Hepatocyte (in vitro differentiated cells): ENCODE results near the gene SURF2. TPM values are rescaled to one million over a fixed set of nuclear protein-coding genes. Genes with fewer than 3 reads are reported as not detected.

Experiments
- DNase-seq: peaks from one replicate; pipeline ENCODE4 v3.0.0-alpha.2; 2016; ENCODE audit warnings: low spot score
- H2AFZ ChIP-seq: fragments of 200-600 bp; sonication (generic); 2 replicates; pipeline ENCODE4 v1.6.0; 2016; ENCODE audit warnings: antibody characterized with exemption, mild to moderate bottlenecking
- H3K27ac ChIP-seq: fragments of 200-600 bp; sonication (generic); 2 replicates; pipeline ENCODE4 v1.5.1; 2016; ENCODE audit warnings: mild to moderate bottlenecking
- H3K27me3 ChIP-seq: fragments of 200-600 bp; sonication (generic); 2 replicates; pipeline ENCODE4 v1.6.1; 2016
- H3K36me3 ChIP-seq: fragments of 200-600 bp; sonication (generic); replicated peaks from 2 replicates; pipeline ENCODE4 v1.5.1; 2016; ENCODE audit warnings: low read depth; ENCODE audit not compliant: insufficient read depth
- H3K4me1 ChIP-seq: fragments of 200-600 bp; sonication (generic); 2 replicates; pipeline ENCODE4 v1.5.1; 2016; ENCODE audit warnings: mild to moderate bottlenecking, moderate library complexity; ENCODE audit not compliant: insufficient read depth
- H3K4me2 ChIP-seq: fragments of 200-600 bp; sonication (generic); 2 replicates; pipeline ENCODE4 v1.6.0; 2016
- H3K4me3 ChIP-seq: fragments of 200-600 bp; sonication (generic); 2 replicates; pipeline ENCODE4 v1.5.1; 2016; ENCODE audit warnings: mild to moderate bottlenecking
- H3K79me2 ChIP-seq: fragments of 200-600 bp; sonication (generic); 2 replicates; pipeline ENCODE4 v1.6.0; 2017; ENCODE audit warnings: mild to moderate bottlenecking
- H3K9me2 ChIP-seq: fragments of 200-600 bp; sonication (generic); replicated peaks from 2 replicates; pipeline ENCODE4 v1.6.0; 2017; ENCODE audit warnings: mild to moderate bottlenecking; ENCODE audit not compliant: insufficient read depth
- H3K9me3 ChIP-seq: fragments of 200-600 bp; sonication (generic); 2 replicates; pipeline ENCODE4 v1.5.1; 2016; ENCODE audit warnings: low read depth, mild to moderate bottlenecking
- H4K20me1 ChIP-seq: fragments of 200-600 bp; sonication (generic); 2 replicates; pipeline ENCODE4 v1.6.0; 2016; ENCODE audit warnings: mild to moderate bottlenecking; ENCODE audit not compliant: insufficient read depth, poor library complexity, severe bottlenecking
- EZH2 ChIP-seq: fragments of 200-600 bp; sonication (generic); IDR thresholded peaks from 2 replicates; pipeline ENCODE4 v1.6.1; 2016; ENCODE audit warnings: antibody characterized with exemption, mild to moderate bottlenecking, borderline replicate concordance
- EZH2phosphoT487 ChIP-seq: fragments of 200-600 bp; sonication (generic); IDR thresholded peaks from one replicate; pipeline ENCODE4 v1.6.1; 2018; ENCODE audit warnings: antibody characterized with exemption, mild to moderate bottlenecking, low read depth, moderate library complexity; ENCODE audit not compliant: unreplicated experiment, severe bottlenecking
- WGBS: methylation state at CpG from one replicate; pipeline ENCODE4 v1.1.6; 2016; ENCODE audit warnings: low lambda C conversion rate; ENCODE audit errors: missing lambda C conversion rate; 5-methylcytosine and 5-hydroxymethylcytosine counted together
- polyA plus RNA-seq: library from polyadenylated mRNA; unstranded; fragments of >200 nt; fragmentation: Nextera tagmentation; extraction: Ambion mirVana; gene quantifications from 2 replicates; pipeline ENCODE4 v1.2.1, GENCODE V29; 2016
- total RNA-seq: library from RNA; depleted of rRNA; stranded (reverse); fragments of >200 nt; gene quantifications from 2 replicates; pipeline ENCODE4 v1.2.3, GENCODE V29; 2014
- TF ChIP-seq, protein P1 (sequence below): fragments of 200-600 bp; sonication (generic); IDR thresholded peaks from 2 replicates; pipeline ENCODE4 v1.5.1; 2016; ENCODE audit warnings: antibody characterized with exemption, mild to moderate bottlenecking; ENCODE audit not compliant: poor library complexity

Gene SURF2
- total and polyA plus RNA-seq, 2 experiments from 2014 or later: 13.6 to 22.9 TPM

DNA sequence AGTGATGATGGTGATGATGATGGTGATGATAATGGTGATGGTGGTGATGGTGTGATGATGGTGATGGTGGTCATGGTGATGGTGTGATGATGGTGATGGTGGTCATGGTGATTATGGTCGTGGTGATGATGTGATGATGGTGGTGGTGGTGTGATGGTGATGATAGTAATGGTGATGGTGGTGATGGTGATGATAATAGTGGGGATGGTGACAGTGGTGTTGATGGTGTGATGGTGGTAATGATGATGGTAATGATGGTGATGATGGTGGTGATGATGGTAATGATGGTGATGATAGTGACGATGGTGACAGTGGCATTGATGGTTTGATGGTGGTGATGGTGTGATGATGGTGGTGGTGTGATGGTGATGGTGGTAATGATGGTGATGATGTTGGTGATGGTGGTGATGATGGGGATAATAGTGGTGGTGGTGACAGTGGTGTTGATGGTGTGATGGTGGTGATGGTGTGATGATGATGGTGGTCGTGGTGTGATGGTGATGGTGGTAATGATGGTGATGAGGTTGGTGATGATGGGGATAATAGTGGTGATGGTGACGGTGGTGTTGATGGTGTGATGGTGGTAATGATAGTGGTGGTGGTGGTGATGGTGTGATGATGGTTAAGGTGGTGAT lies 26.3 kb downstream of the SURF2 start:
- TF ChIP-seq EZH2 (no peak), EZH2phosphoT487 (no peak)
- TF ChIP-seq, protein P1, sequence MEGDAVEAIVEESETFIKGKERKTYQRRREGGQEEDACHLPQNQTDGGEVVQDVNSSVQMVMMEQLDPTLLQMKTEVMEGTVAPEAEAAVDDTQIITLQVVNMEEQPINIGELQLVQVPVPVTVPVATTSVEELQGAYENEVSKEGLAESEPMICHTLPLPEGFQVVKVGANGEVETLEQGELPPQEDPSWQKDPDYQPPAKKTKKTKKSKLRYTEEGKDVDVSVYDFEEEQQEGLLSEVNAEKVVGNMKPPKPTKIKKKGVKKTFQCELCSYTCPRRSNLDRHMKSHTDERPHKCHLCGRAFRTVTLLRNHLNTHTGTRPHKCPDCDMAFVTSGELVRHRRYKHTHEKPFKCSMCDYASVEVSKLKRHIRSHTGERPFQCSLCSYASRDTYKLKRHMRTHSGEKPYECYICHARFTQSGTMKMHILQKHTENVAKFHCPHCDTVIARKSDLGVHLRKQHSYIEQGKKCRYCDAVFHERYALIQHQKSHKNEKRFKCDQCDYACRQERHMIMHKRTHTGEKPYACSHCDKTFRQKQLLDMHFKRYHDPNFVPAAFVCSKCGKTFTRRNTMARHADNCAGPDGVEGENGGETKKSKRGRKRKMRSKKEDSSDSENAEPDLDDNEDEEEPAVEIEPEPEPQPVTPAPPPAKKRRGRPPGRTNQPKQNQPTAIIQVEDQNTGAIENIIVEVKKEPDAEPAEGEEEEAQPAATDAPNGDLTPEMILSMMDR: no peak
- Histone ChIP-seq H3K9me2 (no peaks in the 10 kb centered on the region), H3K79me2 (no peaks in the 10 kb centered on the region), H3K4me3 (no peak overlapping the region), H4K20me1 (no peaks in the 10 kb centered on the region), H2AFZ (no peak overlapping the region), H3K4me2 (no peak overlapping the region), H3K27me3 (no peaks in the 10 kb centered on the region), H3K27ac (no peak overlapping the region), H3K9me3 (no peaks in the 10 kb centered on the region), H3K36me3 (no peaks in the 10 kb centered on the region), H3K4me1 (no peaks in the 10 kb centered on the region)
- no peak for DNase-seq
- 97% methylated on average over 4 of the region's 4 CpGs for WGBS

DNA sequence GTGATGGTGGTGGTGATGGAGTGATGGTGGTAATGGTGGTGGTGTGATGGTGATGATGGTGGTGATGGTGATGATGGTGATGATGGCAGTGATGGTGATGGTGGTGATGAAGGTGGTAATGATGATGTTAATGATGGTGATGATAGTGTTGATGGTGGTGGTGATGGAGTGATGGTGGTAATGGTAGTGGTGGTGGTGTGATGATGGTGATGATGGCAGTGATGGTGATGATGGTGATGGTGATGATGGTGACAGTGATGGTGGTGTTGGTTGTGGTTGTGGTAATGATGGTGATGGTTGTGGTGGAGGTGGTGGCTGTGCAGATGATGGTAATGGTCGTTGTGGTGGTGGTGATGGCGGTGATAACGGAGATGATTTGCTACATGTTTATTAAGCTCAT lies 27.1 kb downstream of the SURF2 start:
- Histone ChIP-seq H4K20me1 (no peaks in the 10 kb centered on the region), H3K27ac (no peak overlapping the region), H3K4me1 (no peaks in the 10 kb centered on the region), H3K9me3 (no peaks in the 10 kb centered on the region), H3K79me2 (no peaks in the 10 kb centered on the region), H3K27me3 (no peaks in the 10 kb centered on the region), H3K9me2 (no peaks in the 10 kb centered on the region), H3K4me3 (no peak overlapping the region), H3K36me3 (no peaks in the 10 kb centered on the region), H3K4me2 (no peak overlapping the region), H2AFZ (no peak overlapping the region)
- 96% methylated on average over 3 of the region's 3 CpGs for WGBS
- TF ChIP-seq EZH2phosphoT487 (no peak), EZH2 (no peak)
- TF ChIP-seq, protein P1: no peak
- no peak for DNase-seq

GRCh38 chr9:133384736-133385321 lies 28.5 kb downstream of the SURF2 start:
- DNase-seq: no peak
- Histone ChIP-seq H2AFZ (no peak overlapping the region), H3K4me1 (no peaks in the 10 kb centered on the region), H4K20me1 (no peaks in the 10 kb centered on the region), H3K36me3 (no peaks in the 10 kb centered on the region), H3K4me3 (no peak overlapping the region), H3K9me3 (no peaks in the 10 kb centered on the region), H3K27me3 (no peaks in the 10 kb centered on the region), H3K9me2 (no peaks in the 10 kb centered on the region), H3K27ac (no peak overlapping the region), H3K79me2 (no peaks in the 10 kb centered on the region), H3K4me2 (no peak overlapping the region)
- WGBS: 79% methylated on average over 17 of the region's 17 CpGs
- TF ChIP-seq, protein P1: no peak
- TF ChIP-seq EZH2 (no peak), EZH2phosphoT487 (no peak)
